ENCODE measurements around the gene TUBB2B. TPM values are rescaled to one million over a fixed set of nuclear protein-coding genes. Genes with fewer than 3 reads are reported as not detected.
A peak's percentile ranks its signal among the peaks of the same experiment; 100 is the strongest.

Gene TUBB2B
- total RNA-seq, 1 donor from 2014 or later = 0.46 TPM

DNA sequence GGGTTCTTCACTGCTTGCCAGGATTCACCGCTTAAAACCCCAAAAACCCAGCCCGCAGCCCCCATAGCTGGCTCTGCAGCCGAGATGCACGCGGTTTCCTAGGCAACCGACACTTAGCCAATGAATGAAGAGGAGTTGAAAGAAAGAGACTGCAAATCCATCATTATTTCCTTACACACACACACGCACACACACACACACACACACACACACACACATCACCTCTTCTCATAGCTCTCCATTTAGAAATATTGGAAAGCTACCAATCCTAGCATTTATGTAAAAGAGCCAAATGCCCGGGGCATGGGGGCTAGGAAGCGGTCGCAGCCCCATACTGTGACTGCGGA, 3.4 kb upstream of the TUBB2B start:
- intact Hi-C loops (cut with DNase I) = no loop called here
- Histone ChIP-seq H3K36me3 (no peaks in the 10 kb centered on the region), H3K4me1 (peaks cover 43% of the 10 kb centered on the region), H3K4me3 (peak overlapping the region; percentile 52), H3K27ac (no peak overlapping the region), H3K9me3 (no peaks in the 10 kb centered on the region), H3K27me3 (peaks cover 86% of the 10 kb centered on the region)
- TF ChIP-seq, protein P1, sequence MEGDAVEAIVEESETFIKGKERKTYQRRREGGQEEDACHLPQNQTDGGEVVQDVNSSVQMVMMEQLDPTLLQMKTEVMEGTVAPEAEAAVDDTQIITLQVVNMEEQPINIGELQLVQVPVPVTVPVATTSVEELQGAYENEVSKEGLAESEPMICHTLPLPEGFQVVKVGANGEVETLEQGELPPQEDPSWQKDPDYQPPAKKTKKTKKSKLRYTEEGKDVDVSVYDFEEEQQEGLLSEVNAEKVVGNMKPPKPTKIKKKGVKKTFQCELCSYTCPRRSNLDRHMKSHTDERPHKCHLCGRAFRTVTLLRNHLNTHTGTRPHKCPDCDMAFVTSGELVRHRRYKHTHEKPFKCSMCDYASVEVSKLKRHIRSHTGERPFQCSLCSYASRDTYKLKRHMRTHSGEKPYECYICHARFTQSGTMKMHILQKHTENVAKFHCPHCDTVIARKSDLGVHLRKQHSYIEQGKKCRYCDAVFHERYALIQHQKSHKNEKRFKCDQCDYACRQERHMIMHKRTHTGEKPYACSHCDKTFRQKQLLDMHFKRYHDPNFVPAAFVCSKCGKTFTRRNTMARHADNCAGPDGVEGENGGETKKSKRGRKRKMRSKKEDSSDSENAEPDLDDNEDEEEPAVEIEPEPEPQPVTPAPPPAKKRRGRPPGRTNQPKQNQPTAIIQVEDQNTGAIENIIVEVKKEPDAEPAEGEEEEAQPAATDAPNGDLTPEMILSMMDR (IDR thresholded peaks at IDR 0.05) = no peak
- no peak for ATAC-seq
- DNase-seq = no peak

DNA sequence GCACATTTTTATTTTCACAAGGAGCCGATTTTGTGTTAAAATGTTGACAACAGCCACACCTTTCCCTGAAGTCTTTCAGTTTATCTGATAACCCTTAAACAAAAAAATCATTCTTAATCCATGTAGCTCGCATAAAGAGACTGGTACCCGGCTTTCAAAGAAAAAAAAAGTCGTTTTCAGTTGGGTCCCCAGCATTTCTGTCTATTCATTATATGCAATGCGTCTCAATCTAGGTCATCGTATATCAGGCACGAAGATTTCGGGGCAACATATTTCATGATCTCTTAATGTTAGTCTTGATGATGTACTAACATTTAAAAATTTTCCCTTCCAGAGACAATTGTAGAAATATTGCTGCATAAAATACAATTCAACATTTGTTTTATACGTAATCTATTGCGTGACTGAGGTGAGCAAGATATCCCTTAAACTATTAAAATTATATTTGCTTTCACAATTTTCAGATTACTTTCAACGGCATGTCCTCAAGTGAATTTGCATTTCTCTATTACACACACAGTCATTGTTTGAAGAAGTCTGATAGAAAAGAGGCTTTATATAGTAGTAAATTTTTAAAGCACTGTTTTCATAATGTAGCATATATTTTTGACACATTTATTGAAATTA, 2.9 kb upstream of the TUBB2B start:
- TF ChIP-seq, protein P1 (IDR thresholded peaks at IDR 0.05) = no peak
- H3K4me3 ChIP-seq = no peak overlapping the region
- H3K4me1 ChIP-seq = peaks cover 43% of the 10 kb centered on the region

DNA sequence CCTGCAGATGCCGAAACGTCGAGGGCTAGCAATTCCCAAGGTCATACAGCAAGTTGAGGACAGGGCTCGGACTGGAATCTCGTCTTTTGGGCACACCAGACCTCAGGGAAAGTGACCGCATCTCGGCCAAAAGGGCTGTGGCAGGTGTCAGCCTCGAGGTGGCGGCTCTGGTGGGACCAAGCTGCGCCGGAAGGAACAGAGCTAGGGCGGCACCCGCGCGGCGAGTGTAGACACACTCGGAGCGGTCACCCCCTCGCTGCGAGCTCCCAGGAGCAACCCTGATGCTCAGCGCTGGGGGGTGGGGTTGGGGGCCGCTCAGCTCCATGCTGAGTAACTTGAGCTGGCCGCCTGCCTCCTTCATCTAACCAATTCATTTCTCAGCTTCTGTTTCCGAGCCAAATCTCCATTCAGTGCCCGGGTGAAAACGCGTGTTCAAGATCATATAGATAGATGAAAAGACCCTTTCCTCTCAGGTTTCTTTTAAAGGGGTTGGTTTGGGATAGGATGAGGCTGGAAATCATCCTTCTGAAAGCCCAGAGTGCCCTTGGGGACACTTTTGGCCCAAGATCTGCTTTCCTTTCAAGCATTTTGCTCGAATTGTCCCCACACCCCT, 2.2 kb upstream of the TUBB2B start:
- TF ChIP-seq, protein P1 (IDR thresholded peaks at IDR 0.05) = no peak
- H3K27ac ChIP-seq = no peak overlapping the region
- H3K27me3 ChIP-seq = peaks cover 79% of the 10 kb centered on the region
- intact Hi-C loops (cut with DNase I) = no loop called here
- peaks cover 43% of the 10 kb centered on the region for H3K4me1 ChIP-seq
- no peaks in the 10 kb centered on the region for H3K36me3 ChIP-seq
- no peak overlapping the region for H3K4me3 ChIP-seq
- ATAC-seq (no peak), DNase-seq (no peak)
- H3K9me3 ChIP-seq = no peaks in the 10 kb centered on the region

More for the DNA sequence above, 2.9 kb upstream of the TUBB2B start:
- intact Hi-C loops (cut with DNase I) = no loop called here
- ATAC-seq (no peak), DNase-seq (no peak)
- Histone ChIP-seq H3K27ac (no peak overlapping the region), H3K9me3 (no peaks in the 10 kb centered on the region), H3K27me3 (peaks cover 86% of the 10 kb centered on the region), H3K36me3 (no peaks in the 10 kb centered on the region)

DNA sequence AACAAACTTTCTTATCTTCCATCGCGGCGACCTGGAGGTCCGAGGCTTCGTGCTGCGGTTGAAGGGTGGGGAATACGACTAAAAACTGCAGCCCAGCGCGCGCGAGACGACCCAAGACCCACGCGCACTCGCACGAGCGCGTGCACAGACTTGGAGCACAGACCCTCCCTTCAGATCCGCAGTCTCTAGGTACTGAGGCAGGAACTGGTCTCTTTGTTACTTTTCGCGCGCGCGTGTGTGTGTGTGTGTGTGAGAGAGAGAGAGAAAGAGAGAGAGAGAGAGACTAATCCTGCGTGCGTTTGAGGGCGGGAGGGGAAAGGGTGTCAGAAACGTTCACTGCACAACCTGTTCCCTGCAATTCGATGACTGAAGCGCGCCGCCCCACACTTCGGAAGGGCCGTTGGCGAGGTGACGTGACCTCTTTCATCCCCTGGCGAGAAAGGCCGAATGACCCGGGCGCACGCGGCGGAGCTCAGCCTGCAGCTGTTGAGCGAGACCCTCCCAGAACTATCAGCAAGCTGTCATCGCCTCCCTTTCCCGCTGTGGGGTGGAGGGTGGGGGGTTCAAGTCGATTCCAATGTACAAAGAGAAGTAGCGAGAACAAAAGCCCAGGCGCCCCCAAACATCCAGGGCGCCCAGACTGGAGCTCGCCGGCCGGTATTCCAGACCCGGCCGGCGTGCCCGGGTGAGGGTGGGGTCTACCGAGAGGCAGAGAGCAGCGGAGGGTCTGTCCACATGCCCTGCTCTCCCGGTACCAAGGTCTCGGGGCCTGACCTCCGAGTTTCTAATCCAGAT, 1.5 kb upstream of the TUBB2B start:
- no peaks in the 10 kb centered on the region for H3K9me3 ChIP-seq
- ATAC-seq (no peak), DNase-seq (peak; percentile 69)
- TF ChIP-seq, protein P1 (IDR thresholded peaks at IDR 0.05) = no peak
- H3K27me3 ChIP-seq = peaks cover 73% of the 10 kb centered on the region
- H3K27ac ChIP-seq = no peak overlapping the region
- H3K4me3 ChIP-seq = peak overlapping the region; percentile 25
- intact Hi-C loops (cut with DNase I) = no loop called here
- H3K36me3 ChIP-seq = no peaks in the 10 kb centered on the region
- H3K4me1 ChIP-seq = peaks cover 43% of the 10 kb centered on the region

DNA sequence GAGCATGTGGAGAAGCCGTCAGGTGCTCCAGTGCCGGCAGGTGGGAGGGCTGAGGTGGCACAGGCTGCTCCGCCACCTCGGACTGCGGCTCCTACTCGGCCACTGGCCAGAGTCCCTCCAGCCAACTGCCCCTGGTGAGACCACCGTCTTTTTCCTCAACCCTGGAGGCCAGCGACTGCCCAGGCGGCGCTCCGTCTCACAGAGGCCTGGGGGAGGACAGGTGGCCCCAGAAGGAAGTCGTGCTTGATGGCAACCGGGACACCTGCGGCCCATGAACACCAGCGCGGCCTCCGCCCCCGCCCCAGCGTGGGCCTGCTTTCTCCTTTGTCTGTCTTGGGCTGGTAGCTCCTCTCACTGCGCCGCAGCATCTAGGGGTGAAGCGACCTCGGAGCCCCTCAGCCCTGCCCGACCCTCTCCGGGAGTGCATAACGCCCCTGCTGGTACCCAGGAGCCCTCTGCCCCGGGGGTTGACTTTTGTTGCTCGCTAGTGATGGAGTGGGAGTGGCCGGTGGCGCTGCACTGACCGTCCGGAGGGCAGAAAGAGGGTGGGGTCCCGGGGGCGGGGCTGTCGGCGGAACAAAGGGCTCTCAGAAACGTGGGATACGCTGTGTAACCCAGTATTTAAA, 706 bp upstream of the TUBB2B start:
- no peak for DNase-seq
- TF ChIP-seq, protein P1 (IDR thresholded peaks at IDR 0.05) = no peak
- Histone ChIP-seq H3K27me3 (peaks cover 66% of the 10 kb centered on the region), H3K4me3 (peak overlapping the region; percentile 25), H3K27ac (no peak overlapping the region), H3K4me1 (peaks cover 43% of the 10 kb centered on the region), H3K36me3 (no peaks in the 10 kb centered on the region), H3K9me3 (no peaks in the 10 kb centered on the region)
- no peak for ATAC-seq
- intact Hi-C loops (cut with DNase I) = no loop called here
